ENCODE data around the gene CD48. TPM values are rescaled to one million over a fixed set of nuclear protein-coding genes. Genes with fewer than 3 reads are reported as not detected.

The CD48 gene
- total RNA-seq, 1 donor from 2014 or later: 0.56 TPM

DNA sequence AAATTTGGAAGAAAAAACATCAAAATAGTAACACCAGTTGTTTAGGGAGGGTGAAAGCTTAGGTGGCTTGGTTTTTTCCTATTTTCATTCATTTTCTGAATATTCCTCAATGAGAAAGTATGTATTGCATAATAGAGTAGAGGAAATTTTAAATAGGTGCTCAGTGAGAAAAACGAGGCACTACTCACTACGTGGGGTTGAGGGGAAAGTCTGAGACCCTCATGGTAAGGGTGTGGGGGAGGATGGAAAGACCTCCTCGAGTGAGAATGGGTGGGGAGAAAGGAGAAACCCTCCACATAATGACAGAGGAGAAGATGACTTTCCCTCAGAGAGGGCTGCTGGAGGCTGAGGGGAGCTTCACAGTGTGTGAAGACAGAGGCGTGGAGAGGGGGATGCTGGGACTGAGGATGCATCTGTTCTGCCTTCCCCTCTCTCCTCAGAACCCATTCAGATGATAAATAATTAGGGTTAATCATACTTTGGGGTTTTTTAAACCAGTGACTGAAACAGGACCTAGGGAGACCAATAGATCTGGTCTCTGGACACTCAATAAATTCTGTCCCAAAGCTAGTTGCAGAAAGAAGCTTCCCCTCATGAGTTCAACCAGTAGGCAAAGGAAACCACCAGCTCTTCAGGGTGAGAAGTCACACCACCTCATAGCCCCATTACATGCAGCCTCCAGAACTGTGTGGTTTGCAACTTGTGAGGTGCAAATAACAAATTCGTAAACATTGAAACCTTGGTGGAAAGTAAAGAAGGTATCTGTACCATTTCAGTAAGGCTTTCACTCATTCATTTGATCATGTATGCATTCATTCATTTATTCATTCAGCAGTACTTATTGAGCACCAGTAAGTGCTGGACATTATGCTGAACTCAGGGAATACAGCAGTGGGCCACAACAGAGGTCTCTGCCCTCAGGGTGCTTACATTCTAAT lies 44.6 kb upstream of the CD48 start:
- TF ChIP-seq, protein P1, sequence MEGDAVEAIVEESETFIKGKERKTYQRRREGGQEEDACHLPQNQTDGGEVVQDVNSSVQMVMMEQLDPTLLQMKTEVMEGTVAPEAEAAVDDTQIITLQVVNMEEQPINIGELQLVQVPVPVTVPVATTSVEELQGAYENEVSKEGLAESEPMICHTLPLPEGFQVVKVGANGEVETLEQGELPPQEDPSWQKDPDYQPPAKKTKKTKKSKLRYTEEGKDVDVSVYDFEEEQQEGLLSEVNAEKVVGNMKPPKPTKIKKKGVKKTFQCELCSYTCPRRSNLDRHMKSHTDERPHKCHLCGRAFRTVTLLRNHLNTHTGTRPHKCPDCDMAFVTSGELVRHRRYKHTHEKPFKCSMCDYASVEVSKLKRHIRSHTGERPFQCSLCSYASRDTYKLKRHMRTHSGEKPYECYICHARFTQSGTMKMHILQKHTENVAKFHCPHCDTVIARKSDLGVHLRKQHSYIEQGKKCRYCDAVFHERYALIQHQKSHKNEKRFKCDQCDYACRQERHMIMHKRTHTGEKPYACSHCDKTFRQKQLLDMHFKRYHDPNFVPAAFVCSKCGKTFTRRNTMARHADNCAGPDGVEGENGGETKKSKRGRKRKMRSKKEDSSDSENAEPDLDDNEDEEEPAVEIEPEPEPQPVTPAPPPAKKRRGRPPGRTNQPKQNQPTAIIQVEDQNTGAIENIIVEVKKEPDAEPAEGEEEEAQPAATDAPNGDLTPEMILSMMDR (IDR thresholded peaks at IDR 0.05; ENCODE audit: unreplicated experiment): no peak
- Mint-ChIP-seq H3K36me3 (no peaks in the 10 kb centered on the region), H3K4me1 (peaks cover 21% of the 10 kb centered on the region), H3K4me3 (no peak overlapping the region), H3K27me3 (ENCODE audit: low read depth) (peaks cover 5% of the 10 kb centered on the region), H3K27ac (no peak overlapping the region), H3K9me3 (peaks cover 8% of the 10 kb centered on the region)
- no peak for DNase-seq (ENCODE audit: low spot score in 2 of 2, unreplicated experiment in 2 of 2)

DNA sequence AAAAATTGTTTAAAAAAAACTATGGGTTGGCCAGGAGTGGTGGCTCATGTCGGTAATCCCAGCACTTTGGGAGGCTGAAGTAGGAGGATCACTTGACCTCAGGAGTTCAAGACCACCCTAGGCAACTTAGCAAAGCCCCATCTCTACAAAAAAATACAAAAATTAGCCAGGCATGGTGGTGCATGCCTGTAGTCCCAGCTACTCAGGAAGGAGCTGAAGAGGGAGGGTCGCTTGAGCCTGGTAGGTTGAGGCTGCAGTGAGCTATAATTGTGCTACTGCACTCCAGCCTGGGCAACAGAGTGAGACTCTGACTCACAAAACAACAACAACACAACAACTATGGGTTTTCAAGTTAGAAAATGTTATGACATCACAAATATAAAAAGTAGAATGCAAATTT lies 43.8 kb upstream of the CD48 start:
- Mint-ChIP-seq H3K27me3 (ENCODE audit: low read depth) (peaks cover 12% of the 10 kb centered on the region), H3K9me3 (peaks cover 5% of the 10 kb centered on the region), H3K36me3 (no peaks in the 10 kb centered on the region), H3K4me1 (peaks cover 21% of the 10 kb centered on the region), H3K4me3 (no peak overlapping the region), H3K27ac (no peak overlapping the region)
- TF ChIP-seq, protein P1 (IDR thresholded peaks at IDR 0.05; ENCODE audit: unreplicated experiment): no peak
- DNase-seq (ENCODE audit: low spot score in 2 of 2, unreplicated experiment in 2 of 2): no peak

DNA sequence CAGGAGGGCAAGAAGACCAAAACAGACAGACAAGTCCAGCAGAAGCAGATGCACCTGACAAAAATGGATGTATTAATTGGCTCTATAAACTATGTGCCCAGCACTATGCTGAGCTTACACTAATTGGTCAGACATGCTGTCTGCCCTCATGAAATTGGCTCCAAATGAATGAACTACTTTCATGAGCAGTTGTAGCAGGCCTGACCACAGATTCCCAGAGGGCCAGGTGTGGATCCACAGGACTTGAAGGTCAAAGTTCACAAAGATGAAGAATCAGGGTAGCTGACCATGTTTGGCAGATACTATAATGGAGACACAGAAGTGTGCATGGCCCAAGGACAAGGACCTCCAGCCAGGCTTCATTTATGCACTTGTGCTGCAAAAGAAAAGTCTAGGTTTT lies 42.0 kb upstream of the CD48 start:
- TF ChIP-seq, protein P1 (IDR thresholded peaks at IDR 0.05; ENCODE audit: unreplicated experiment): no peak
- Mint-ChIP-seq H3K4me1 (peaks cover 27% of the 10 kb centered on the region), H3K27ac (peak overlapping the region; percentile 91), H3K4me3 (no peak overlapping the region), H3K27me3 (ENCODE audit: low read depth) (peaks cover 18% of the 10 kb centered on the region), H3K9me3 (peaks cover 5% of the 10 kb centered on the region), H3K36me3 (no peaks in the 10 kb centered on the region)
- DNase-seq (ENCODE audit: low spot score in 2 of 2, unreplicated experiment in 2 of 2): no peak

DNA sequence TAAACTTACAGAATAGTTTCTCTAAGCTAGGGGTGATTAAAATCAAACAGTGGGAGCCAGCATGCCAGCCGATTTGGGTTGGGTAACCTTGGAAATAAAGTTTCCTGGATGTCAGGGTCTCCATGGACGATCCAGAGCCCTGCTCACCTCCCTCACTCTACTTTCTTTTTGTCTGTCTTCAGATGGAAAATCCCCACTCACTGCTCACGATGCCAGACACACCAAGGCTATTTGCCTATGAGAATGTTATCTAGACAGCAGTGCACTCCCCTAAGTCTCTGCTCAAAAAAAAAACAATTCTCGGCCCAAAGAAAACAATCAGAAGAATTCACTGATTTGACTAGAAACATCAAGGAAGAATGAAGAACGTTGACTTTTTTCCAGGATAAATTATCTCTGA lies 41.3 kb upstream of the CD48 start:
- DNase-seq (ENCODE audit: low spot score in 2 of 2, unreplicated experiment in 2 of 2): no peak
- H3K27me3 Mint-ChIP-seq (ENCODE audit: low read depth): peaks cover 19% of the 10 kb centered on the region
- TF ChIP-seq, protein P1 (IDR thresholded peaks at IDR 0.05; ENCODE audit: unreplicated experiment): no peak
- no peaks in the 10 kb centered on the region for H3K36me3 Mint-ChIP-seq
- peak overlapping the region; percentile 91 for H3K27ac Mint-ChIP-seq
- peaks cover 5% of the 10 kb centered on the region for H3K9me3 Mint-ChIP-seq
- H3K4me1 Mint-ChIP-seq: peaks cover 28% of the 10 kb centered on the region
- H3K4me3 Mint-ChIP-seq: no peak overlapping the region

DNA sequence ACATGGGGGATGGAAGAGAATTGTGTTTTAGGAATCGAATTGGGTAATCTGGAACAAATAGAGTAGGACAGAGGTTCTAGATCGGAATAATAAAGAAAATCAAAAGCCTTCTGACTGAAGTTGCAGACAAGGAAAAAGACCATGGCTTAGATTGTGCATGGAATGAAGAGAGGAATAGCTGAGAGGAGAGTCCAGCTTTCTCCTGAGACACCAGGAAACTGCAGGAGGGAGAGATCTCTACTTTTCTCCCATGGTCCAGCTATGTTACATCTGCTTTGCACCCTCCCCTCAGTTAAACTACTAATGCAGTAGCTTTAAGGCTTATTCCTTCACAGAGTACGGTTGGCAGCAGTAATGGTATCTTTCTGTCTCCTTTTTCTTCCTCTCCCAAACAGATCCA lies 40.8 kb upstream of the CD48 start:
- no peak overlapping the region for H3K4me3 Mint-ChIP-seq
- peaks cover 19% of the 10 kb centered on the region for H3K27me3 Mint-ChIP-seq (ENCODE audit: low read depth)
- TF ChIP-seq, protein P1 (IDR thresholded peaks at IDR 0.05; ENCODE audit: unreplicated experiment): no peak
- peak overlapping the region; percentile 91 for H3K27ac Mint-ChIP-seq
- no peaks in the 10 kb centered on the region for H3K36me3 Mint-ChIP-seq
- H3K4me1 Mint-ChIP-seq: peaks cover 30% of the 10 kb centered on the region
- no peak for DNase-seq (ENCODE audit: low spot score in 2 of 2, unreplicated experiment in 2 of 2)
- peaks cover 5% of the 10 kb centered on the region for H3K9me3 Mint-ChIP-seq
